Left cardiac atrium (tissue), 4 donors: ENCODE data around the gene SERINC5. TPM values are rescaled to one million over a fixed set of nuclear protein-coding genes. Genes with fewer than 3 reads are reported as not detected.
"Not testable (repeated sequence)": the region's sequence is repeated elsewhere in the genome, so short reads cannot be mapped to it uniquely, and the experiment has no call there.

Experiments used
- ATAC-seq, 2 donors: fragments of 200-7000 bp; cut with Tn5 transposase; one replicate each; pipeline ENCODE4 v1.9.1; 2020; ENCODE audit warnings: mild to moderate bottlenecking in 2 of 2, moderate library complexity in 2 of 2
- DNase-seq: peaks from one replicate; pipeline ENCODE4 v3.0.0-alpha.2; 2020
- intact Hi-C, 2 donors: fragments of 100-400 bp; cut with DNase I; formaldehyde crosslinking; loops; one replicate each; pipeline versions ENCODE4 v1.14.1 to v1.15.1; 2022 to 2023
- total RNA-seq, 2 donors: library from RNA; stranded (reverse); fragmentation: NEBNext Ultra II Directional; extraction: Animal tissue kit (Norgen Biotek cat#: 25700); gene quantifications; one replicate each; pipeline ENCODE4 v1.2.1, GENCODE V29; 2021
- donor health status: DM: no; HTN: yes; CAD: no.
- donor health status: DM: no; HTN: yes; CAD: no; lungs with severe emphysema.
- donor health status: DM: yes; HTN: yes; CAD: no.
- donor health status: Dilated cardiomyopathy.

SERINC5 gene
- total RNA-seq, 2 donors from 2014 or later, result 14.3 to 14.9 TPM

GRCh38 chr5:80210014-80210413 is 45.8 kb downstream of the SERINC5 start:
- ATAC-seq (no peak), DNase-seq (no peak)
- intact Hi-C loops, result no loop called here

- DNase-seq (no peak), ATAC-seq (no peak)
- intact Hi-C loops, result no loop called here
Observed at GRCh38 chr5:80208381-80208780, 47.5 kb downstream of the SERINC5 start.

- intact Hi-C loops, result no loop called here
- no peak for ATAC-seq
Observed at GRCh38 chr5:80207832-80208231, 48.0 kb downstream of the SERINC5 start.

GRCh38 chr5:80206282-80206681 is 49.6 kb downstream of the SERINC5 start:
- ATAC-seq (peak in 1 of 2 donors; percentile 49), DNase-seq (no peak)
- intact Hi-C loops, result no loop called here

More at GRCh38 chr5:80207832-80208231, 48.0 kb downstream of the SERINC5 start:
- no peak for DNase-seq

- intact Hi-C loops, result no loop called here
- ATAC-seq (no peak), DNase-seq (no peak)
Observed at GRCh38 chr5:80205846-80206245, 50.0 kb downstream of the SERINC5 start.

- DNase-seq (no peak), ATAC-seq (peak; percentile 35 to 72)
- intact Hi-C loops, result no loop called here
Observed at GRCh38 chr5:80204808-80205614, 50.8 kb downstream of the SERINC5 start.

GRCh38 chr5:80201763-80202162 is 54.1 kb downstream of the SERINC5 start:
- DNase-seq, ATAC-seq, intact Hi-C loops: not testable (repeated sequence)

GRCh38 chr5:80198920-80199319 is 56.9 kb downstream of the SERINC5 start:
- intact Hi-C loops, result loop anchor here in 1 of 2 donors (5.0 kb wide), 1 partner anchor 38 kb away; no protein-coding TSS in a partner anchor
- DNase-seq, result no peak
- no peak for ATAC-seq

GRCh38 chr5:80198399-80198798 is 57.4 kb downstream of the SERINC5 start:
- ATAC-seq (peak; percentile 81 to 87), DNase-seq (peak; percentile 59)
- intact Hi-C loops, result loop anchor here in 1 of 2 donors (5.0 kb wide), 1 partner anchor 39 kb away; no protein-coding TSS in a partner anchor

GRCh38 chr5:80195837-80196400 is 59.9 kb downstream of the SERINC5 start:
- no peak for ATAC-seq
- intact Hi-C loops, result loop anchor here in 1 of 2 donors (5.0 kb wide), 1 partner anchor 41 kb away; no protein-coding TSS in a partner anchor
- no peak for DNase-seq

- intact Hi-C loops, result no loop called here
- ATAC-seq, result no peak
- no peak for DNase-seq
Observed at GRCh38 chr5:80194468-80194867, 61.4 kb downstream of the SERINC5 start.

GRCh38 chr5:80193401-80193800 is 62.4 kb downstream of the SERINC5 start:
- peak in 1 of 2 donors; percentile 9 for ATAC-seq
- intact Hi-C loops, result no loop called here
- no peak for DNase-seq

- peak; percentile 82 to 83 for ATAC-seq
- no peak for DNase-seq
- intact Hi-C loops, result no loop called here
Observed at GRCh38 chr5:80192507-80193241, 63.2 kb downstream of the SERINC5 start.

- peak; percentile 58 for DNase-seq
- intact Hi-C loops, result no loop called here
Observed at GRCh38 chr5:80191991-80192398, 63.9 kb downstream of the SERINC5 start.

GRCh38 chr5:80191397-80191796 is 64.5 kb downstream of the SERINC5 start:
- intact Hi-C loops, result no loop called here
- DNase-seq (no peak), ATAC-seq (no peak)

More at GRCh38 chr5:80191991-80192398, 63.9 kb downstream of the SERINC5 start:
- ATAC-seq, result peak; percentile 67 to 76

- DNase-seq (no peak), ATAC-seq (no peak)
- intact Hi-C loops, result no loop called here
Observed at GRCh38 chr5:80190960-80191359, 64.9 kb downstream of the SERINC5 start.

- no peak for ATAC-seq
- intact Hi-C loops, result no loop called here
- no peak for DNase-seq
Observed at GRCh38 chr5:80189701-80190100, 66.1 kb downstream of the SERINC5 start.

GRCh38 chr5:80189201-80189600 is 66.6 kb downstream of the SERINC5 start:
- DNase-seq (no peak), ATAC-seq (no peak)
- intact Hi-C loops, result no loop called here

GRCh38 chr5:80187421-80188090 is 68.3 kb downstream of the SERINC5 start:
- DNase-seq, result no peak
- ATAC-seq, result peak in 1 of 2 donors; percentile 32
- intact Hi-C loops, result no loop called here
